AG04449 (cell line): Measurements from ENCODE around the gene CAMTA1.

ENCODE experiments used
- CTCF ChIA-PET: fragments of 350-600 bp; formaldehyde crosslinking; extraction: SDS; loops from one replicate; lab custom pipeline; 2021; ENCODE audit warnings: antibody characterized with exemption; lab: Yijun Ruan, JAX
- POLR2A ChIA-PET: fragments of 400-600, 350-600 bp; formaldehyde crosslinking; extraction: SDS; loops from one replicate; lab custom pipeline; 2020; ENCODE audit warnings: antibody characterized with exemption, inconsistent platforms; lab: Yijun Ruan, JAX
- DNase-seq: peaks from one replicate; pipeline ENCODE4 v3.0.0-alpha.2; 2010; ENCODE audit warnings: low read depth, low spot score
- H3K4me3 ChIP-seq: 2 replicates; pipeline ENCODE4 v1.5.1; 2011; ENCODE audit warnings: low read depth, mild to moderate bottlenecking, control low read depth, low read length
- CTCF ChIP-seq: IDR thresholded peaks from one replicate; pipeline ENCODE4 v1.5.1; 2011; ENCODE audit warnings: mild to moderate bottlenecking, moderate library complexity, low read length, control low read depth, inconsistent platforms; ENCODE audit not compliant: insufficient read depth; ENCODE audit errors: missing control alignments

The CAMTA1 gene

GRCh38 chr1:7190261-7190660 is 405.0 kb downstream of the CAMTA1 start:
- no peak for TF ChIP-seq CTCF
- ChIA-PET CTCF (interaction anchor here (1.1 to 1.2 kb wide), 2 partner anchors 12 to 30 kb away, joined by 3 read pairs; no protein-coding TSS in a partner anchor), POLR2A (no interaction called here)
- DNase-seq, result no peak
- no peak overlapping the region for H3K4me3 ChIP-seq

GRCh38 chr1:7192453-7192852 is 407.2 kb downstream of the CAMTA1 start:
- CTCF ChIA-PET, result interaction anchor here (1.4 to 1.6 kb wide), 2 partner anchors 15 to 122 kb away, joined by 6 to 8 read pairs; no protein-coding TSS in a partner anchor
- TF ChIP-seq CTCF, result no peak
- POLR2A ChIA-PET, result interaction anchor here (0.6 kb wide), 1 partner anchor 1139 kb away, joined by 3 read pairs; no protein-coding TSS in a partner anchor

GRCh38 chr1:7196036-7196911 is 411.0 kb downstream of the CAMTA1 start:
- CTCF ChIA-PET, result interaction anchor here (0.6 to 4.6 kb wide), 4 partner anchors 11 to 154 kb away, joined by 3 to 23 read pairs (median 4); no protein-coding TSS in a partner anchor
- POLR2A ChIA-PET, result no interaction called here
- no peak overlapping the region for H3K4me3 ChIP-seq
- TF ChIP-seq CTCF, result no peak
- no peak for DNase-seq

More at GRCh38 chr1:7192453-7192852, 407.2 kb downstream of the CAMTA1 start:
- no peak for DNase-seq
- H3K4me3 ChIP-seq, result no peak overlapping the region

GRCh38 chr1:7198664-7199063 is 413.4 kb downstream of the CAMTA1 start:
- ChIA-PET CTCF (interaction anchor here (4.6 kb wide), 1 partner anchor 9 kb away, joined by 23 read pairs; no protein-coding TSS in a partner anchor), POLR2A (interaction anchor here (0.6 kb wide), 1 partner anchor 497 kb away, joined by 4 read pairs; the partner anchor contains the start of gene DNAJC11)
- TF ChIP-seq CTCF, result no peak
- no peak overlapping the region for H3K4me3 ChIP-seq
- no peak for DNase-seq

- TF ChIP-seq CTCF, result no peak
- POLR2A ChIA-PET, result no interaction called here
- no peak for DNase-seq
- H3K4me3 ChIP-seq, result no peak overlapping the region
- CTCF ChIA-PET, result interaction anchor here (0.8 to 0.9 kb wide), 3 partner anchors 8 to 157 kb away, joined by 3 to 4 read pairs (median 3); no protein-coding TSS in a partner anchor
Observed at GRCh38 chr1:7199077-7199779, 414.0 kb downstream of the CAMTA1 start.
